Activated CD4-positive, alpha-beta T cell treated with anti-CD3 and anti-CD28 coated beads for 24 hours (primary cell): ENCODE data around the gene ICA1L.
A peak's percentile ranks its signal among the peaks of the same experiment; 100 is the strongest.
"Not testable (repeated sequence)": the region's sequence is repeated elsewhere in the genome, so short reads cannot be mapped to it uniquely, and the experiment has no call there.

Experiments used
- DNase-seq, 2 donors: peaks; one replicate each; pipeline ENCODE4 v3.0.0-alpha.2; 2020; ENCODE audit warnings: low read depth in 2 of 2

Gene ICA1L

GRCh38 chr2:202847693-202848524 lies 23.7 kb downstream of the ICA1L start:
- no peak for DNase-seq

DNA sequence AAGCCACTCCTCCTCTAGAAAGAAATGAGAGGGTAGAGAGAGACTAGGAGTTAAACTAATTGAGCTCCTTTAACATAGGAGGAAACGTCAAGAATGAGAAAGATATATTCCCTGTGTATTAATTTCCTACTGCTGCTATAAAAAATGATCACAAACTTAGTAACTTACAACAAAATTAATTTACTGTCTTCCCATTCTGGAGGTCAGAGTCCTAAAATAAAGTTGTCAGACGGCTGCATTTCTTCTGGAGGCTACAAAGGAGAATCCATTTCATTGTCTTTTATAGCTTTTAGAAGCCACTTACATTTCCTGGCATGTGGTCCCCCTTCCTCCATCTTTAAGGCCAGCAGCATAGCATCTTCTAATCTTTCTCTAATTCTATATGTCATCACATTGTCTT lies 26.9 kb downstream of the ICA1L start:
- no peak for DNase-seq

DNA sequence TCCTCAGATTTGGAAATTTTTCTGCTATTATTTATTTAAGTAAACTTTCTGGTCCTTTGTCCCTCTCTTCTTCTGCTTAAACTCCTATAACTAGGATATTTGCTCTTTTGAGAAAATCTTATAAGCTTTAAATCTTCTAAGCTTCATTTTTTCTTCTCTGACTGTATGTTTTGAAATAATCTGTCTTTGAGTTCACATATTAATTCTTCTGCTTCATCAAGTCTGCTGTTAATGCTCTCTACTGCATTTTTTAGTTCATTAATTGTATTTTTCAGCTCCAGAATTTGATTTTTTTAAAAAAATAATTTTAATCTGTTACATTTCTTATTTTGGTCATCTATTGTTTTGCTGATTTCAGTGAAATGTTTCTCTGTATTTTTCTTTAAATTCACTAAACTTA lies 28.9 kb downstream of the ICA1L start:
- no peak for DNase-seq

DNA sequence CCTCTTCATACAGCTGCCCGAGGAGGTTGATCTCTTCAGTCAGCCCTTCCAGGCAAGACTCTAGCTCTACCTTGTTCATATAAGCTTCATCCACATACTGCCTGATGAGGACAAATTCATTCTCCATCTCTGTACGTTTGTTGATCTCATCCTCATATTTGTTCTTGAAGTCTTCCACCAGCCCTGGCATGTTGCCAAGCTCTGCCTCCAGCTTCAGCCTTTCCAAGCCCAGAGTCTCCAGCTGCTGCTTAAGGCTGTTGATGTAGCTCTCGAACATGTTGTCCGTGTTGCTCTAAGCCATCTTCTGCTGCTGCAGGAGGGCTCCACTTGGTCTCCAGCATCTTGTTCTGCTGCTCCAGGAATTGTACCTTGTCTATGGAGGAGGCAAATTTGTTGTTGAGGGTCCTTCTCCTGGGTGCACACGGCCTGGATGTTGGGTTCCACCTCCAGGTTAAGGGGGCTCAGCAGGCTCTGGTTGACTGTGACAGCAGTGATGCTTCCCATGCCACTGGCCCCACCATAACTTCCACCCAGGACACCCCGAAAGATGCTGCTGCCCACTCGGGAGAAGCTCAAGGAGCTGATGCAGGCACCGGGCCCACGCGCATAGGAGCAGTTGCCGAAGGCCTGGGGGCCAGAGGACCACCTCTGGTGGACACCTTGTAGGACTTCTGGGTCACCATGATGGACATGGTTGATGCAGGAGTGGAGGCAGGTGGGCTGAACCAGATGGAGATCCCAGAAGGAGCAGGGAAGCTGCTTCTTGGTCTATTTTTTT lies 30.3 kb downstream of the ICA1L start:
- no peak for DNase-seq

DNA sequence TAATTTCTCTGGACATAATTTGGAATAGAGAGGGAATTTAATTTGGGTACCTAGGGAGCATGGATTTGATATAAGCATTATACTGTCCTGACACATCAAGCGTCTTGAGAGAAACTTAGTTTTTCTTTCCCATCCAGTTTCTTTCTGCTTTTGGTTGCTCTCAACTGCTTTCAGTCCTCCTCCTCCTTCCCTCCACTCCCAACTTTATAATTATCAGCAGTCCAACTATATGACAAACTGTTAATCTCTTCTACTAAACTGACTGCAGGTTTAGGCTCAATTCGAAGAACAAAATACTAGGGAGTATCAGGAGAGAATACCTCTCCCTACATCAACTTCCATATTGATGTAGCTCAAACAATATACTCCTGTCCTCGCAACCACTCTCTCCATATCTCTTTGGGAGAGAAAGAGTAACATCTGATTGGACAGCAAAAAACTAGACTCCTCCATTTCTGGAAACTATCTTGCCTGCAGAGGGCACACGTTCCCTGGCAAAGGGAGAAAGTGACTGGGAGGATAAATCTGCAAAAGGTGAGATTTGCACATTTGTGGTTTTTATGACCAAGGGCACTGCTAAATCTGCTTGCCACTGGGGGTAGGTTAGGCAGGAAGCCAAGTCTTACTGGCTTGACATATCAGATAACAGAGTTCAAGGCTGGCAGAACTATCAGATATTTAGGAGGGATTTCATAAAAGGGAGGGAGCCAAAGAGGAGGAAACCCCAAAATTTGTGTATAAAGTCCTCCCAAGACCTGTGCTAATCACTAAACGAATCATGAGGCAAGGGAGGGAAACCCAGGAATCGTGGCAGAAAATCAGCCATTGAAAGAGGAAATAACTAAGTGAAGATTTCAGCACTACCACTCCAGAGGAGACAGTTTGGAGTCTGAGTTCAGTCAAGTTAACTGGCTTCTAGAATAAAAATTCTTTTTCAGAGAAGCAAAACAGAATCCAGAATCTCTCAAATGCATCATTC lies 40.0 kb downstream of the ICA1L start:
- DNase-seq = peak; percentile 10 to 19

GRCh38 chr2:202824901-202825300 lies 46.7 kb downstream of the ICA1L start:
- no peak for DNase-seq

DNA sequence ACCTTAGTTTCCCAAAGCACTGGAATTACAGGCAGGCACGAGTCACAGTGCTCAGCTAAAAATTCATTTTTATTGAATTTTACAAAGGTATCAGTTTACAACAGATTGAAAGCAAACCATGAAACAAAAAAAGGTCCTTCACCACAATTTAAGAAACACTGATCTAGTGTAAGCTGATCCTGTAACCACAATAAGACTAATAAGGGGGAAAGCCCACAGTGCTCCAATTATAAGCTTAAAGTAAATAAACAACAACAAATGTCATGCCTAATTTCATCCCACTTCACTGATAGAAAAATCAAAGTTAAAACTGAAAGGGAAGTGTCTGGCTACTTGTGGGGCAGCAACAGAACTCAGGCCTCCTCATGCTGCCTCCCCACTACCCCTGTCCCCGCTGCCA lies 49.2 kb downstream of the ICA1L start:
- no peak for DNase-seq

GRCh38 chr2:202821206-202822160 lies 50.1 kb downstream of the ICA1L start:
- DNase-seq = no peak

GRCh38 chr2:202818321-202818720 lies 53.2 kb downstream of the ICA1L start:
- no peak for DNase-seq

DNA sequence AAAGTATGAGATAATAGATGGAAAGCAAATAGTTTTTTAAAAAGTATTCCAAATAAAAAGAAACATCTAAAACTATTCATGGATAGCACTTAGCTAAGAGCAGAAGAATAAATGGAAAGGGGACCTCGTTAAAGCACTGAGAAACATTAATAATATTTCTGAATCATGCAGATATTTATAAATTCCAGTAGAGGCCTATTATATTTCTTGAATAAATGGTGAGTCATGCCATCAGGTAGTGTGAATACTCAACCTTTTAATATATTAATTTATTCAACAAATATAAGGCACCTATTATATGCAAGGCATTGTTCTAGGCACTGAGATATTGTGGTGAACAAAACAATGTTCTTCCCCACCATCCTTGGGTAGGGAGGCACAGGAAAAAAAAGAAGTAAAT lies 53.8 kb downstream of the ICA1L start:
- DNase-seq = no peak

- DNase-seq = no peak
Measured at GRCh38 chr2:202815548-202816360, 55.8 kb downstream of the ICA1L start.

GRCh38 chr2:202814226-202814625 lies 57.3 kb downstream of the ICA1L start:
- DNase-seq = no peak

DNA sequence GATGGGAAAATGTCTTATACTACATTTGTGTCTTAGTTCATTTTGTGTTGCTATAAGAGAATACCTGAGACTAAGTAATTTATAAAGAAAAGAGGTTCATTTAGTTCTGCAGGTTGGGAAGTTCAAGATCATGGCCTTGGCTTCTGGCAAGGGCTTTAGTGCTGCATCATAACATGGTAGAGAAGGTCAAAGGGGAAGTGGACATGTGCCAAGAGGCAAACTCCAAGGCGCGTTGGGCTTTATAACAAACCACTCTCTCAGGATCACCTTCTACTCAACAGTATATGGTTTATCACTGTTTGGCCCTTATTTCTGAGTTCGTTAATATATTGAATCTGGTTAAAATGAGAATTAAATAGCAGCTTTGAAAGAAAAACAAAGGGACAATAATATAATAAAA lies 58.2 kb downstream of the ICA1L start:
- DNase-seq = no peak

DNA sequence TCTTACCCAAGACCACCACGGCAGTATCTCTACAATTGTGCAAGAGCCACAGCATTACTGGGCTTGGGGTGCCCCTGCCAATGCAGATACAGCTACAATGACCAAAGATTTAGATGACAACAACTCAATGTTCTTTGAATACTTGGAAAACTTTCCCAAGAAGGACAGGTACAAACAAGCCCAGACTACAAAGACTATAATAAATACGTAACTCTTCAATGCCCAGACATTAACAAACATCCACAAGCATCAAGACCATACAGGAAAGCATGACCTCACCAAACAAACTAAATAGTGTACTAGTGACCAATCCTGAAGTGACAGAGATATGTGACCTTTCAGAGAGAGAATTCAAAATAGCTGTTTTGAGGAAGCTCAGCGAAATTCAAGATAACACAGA lies 62.8 kb downstream of the ICA1L start:
- DNase-seq = no peak

DNA sequence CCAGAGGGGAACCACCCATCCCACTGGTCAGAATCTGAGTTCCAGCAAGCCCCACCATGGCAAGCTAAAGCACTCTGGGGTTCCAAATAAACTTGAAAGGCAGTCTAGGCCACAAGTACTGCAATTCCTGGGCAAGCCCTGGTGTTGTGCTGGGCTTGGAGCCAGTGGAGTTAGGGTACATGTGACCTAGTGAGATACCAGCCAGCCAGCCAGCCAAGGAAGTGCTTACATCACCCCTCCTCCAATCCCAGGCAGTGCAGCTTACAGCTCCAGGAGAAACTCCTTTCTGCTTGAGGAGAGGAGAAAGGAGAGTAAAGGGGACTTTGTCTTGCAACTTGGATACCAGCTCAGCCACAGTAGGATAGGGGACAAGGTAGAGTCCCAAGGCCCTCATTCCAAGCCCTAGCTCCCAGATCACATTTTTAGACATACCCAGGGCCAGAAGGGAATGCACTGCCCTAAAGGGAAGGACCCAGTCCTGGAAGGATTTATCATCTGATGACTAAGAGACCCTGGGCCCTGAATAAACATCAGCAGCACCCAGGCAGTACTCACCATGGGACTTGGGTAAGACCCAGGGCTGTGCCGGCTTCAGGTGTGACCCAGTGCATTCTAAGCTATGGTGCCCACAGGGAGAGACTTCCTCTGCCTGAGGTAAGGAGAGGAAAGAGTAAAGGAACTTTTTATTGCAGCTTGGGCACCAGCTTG lies 64.0 kb downstream of the ICA1L start:
- not testable (repeated sequence) for DNase-seq

GRCh38 chr2:202805911-202806310 lies 65.7 kb downstream of the ICA1L start:
- DNase-seq = not testable (repeated sequence)

DNA sequence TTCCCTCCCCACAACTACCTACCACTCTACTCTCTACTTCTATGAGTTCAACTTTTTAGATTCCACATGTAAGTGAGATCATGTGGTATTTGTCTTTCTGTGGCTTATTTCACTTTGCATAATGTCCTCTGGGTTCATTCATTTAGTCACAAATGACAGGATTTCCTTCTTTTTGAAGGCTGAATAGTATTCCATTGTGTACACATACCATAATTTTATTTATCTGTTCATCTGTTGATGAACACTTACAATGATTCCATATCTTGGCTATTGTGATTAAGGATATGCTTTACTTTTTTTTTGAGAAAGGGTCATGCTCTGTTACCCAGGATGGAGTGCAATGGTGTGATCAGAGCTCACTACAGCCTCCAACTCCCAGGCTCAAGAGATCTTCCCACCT lies 73.6 kb downstream of the ICA1L start:
- no peak for DNase-seq

GRCh38 chr2:202790676-202791075 lies 80.9 kb downstream of the ICA1L start:
- no peak for DNase-seq

DNA sequence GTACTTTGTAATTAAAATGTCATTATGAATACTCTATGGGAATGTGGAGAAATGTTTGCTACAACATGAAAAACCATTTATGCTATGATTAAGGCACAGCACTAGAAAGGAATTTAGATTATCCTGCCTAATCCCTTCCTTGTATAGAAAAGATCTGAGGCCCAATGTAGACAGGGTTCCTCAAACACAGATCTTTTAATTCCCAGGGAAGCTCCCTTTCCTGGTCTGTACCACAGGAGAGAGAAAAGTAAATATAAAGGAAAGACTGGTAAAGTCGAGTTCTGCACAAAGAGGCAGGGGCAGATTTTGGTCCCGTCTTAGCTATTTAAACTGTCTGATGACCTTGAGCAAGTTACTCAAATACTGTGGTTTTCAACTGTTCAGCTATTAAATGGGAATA lies 84.7 kb downstream of the ICA1L start:
- no peak for DNase-seq
